GM19193 (cell line): ENCODE measurements around the gene ERC1.

Experiments used
- POLR2A ChIP-seq: IDR thresholded peaks from 4 replicates; pipeline ENCODE4 v1.6.1; 2011; ENCODE audit not compliant: insufficient read depth, insufficient read length; ENCODE audit errors: extremely low read depth

Gene ERC1

DNA sequence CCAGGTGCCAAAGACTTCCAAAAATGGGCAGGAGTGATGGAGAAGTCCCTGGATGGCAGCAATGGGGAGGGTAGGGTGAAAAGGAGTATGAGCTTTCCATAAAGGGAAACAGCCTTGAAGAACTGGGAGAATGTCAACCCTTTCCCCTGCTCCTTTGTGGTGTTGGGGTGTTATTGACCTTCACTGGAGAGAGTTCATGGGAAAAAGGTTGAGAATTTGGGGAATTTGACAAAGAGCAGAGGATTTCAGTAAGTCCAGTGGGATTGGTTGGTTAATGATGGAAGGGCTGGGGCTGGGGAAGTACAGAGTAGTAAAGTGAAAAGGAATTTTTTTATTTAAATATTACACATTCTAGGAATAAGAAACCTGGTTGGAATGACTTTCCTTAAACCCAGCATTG, 116.6 kb downstream of the ERC1 start:
- no peak for TF ChIP-seq POLR2A

DNA sequence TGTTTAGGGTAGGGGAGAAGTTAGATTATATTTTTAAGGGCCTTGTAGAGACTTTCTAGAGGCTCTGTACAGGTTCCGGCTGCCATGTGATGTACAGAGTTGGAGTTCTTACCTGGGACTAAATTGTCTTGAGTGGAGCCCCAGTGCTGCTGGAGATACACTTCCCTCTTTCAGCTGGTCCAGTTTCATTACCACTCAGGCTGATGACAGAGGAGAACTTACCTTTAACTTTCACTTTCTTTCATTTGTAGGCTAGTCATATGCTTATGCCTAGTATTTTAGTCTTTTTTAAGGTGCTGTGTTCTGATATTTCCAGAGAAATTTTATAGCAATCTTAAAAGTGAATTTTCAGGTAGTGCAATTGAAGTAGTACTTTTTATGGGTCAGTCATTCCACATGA, 117.3 kb downstream of the ERC1 start:
- TF ChIP-seq POLR2A: no peak

DNA sequence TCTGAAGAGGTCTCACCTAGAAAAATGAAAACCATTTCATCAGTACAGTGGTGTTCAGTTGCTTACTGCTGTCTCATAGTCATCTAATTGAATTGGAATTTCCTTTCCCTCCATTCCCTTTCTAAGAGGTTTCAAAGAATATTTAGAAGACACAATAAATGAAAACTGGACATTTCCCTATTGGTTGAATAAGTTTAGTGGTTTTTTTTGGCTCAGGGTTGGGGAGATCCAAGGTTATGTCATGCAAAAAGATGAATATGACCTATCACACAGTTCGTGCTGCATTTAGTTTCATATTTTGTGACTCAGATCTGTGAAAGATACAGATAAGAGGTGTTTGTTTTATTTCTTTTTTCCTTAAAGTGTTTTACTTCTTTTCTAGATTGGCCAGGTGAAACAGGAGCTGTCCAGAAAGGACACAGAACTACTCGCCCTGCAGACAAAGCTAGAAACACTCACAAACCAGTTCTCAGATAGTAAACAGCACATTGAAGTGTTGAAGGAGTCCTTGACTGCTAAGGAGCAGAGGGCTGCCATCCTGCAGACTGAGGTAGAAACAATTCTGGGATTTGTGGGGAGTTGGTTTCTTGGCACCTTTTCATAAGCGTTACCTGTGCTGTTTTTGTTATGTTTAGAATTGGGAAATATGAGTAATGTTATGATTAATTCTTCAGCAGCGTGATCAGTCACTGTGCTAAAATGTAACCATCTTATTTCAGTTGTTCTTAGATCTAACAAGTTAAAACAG, 124.6 kb downstream of the ERC1 start:
- TF ChIP-seq POLR2A: no peak

DNA sequence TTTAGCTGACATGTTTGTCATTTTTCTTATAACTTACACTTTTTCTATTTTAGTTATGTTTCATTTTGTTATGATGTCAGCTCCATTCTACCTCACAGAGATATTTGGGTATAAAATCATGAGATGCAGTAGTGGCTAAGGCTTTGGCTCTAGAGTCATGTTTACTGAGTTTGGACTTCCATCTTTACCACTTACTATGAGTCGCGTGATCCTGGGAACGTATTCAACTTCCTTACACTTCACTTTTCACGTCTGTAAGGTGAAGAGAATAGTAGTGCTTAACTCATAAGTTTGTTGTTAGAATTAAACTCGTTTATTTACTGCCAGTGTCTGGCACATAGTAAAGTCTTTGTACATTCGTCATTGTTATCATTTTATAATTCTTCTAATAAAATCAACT, 126.3 kb downstream of the ERC1 start:
- no peak for TF ChIP-seq POLR2A

DNA sequence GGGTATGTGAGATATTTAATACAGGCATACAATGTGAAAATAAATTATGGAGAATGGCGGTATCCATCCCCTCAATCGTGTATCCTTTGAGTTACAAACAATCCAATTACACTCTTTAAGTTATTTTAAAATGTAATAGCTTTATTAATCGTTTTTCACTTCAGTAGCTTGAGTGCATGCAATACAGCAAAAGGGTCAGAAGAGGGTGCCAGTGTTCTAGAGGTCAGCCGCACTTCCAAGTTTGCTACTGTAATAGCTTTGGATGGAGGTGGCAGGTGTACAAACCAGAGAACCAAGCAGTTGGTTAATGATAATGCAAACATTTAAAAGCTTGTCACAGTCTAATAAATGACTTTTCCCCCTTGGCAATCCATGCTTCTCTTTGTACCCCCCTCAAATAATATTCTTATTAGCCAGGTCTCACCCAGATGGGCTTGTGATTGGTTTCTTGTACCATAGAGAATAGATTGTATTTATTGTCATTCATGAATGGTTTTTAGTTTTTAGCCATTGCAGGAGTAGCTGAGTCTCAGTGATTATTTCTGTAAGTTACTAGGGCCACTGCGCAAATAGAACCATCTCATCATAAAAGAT, 127.0 kb downstream of the ERC1 start:
- no peak for TF ChIP-seq POLR2A

DNA sequence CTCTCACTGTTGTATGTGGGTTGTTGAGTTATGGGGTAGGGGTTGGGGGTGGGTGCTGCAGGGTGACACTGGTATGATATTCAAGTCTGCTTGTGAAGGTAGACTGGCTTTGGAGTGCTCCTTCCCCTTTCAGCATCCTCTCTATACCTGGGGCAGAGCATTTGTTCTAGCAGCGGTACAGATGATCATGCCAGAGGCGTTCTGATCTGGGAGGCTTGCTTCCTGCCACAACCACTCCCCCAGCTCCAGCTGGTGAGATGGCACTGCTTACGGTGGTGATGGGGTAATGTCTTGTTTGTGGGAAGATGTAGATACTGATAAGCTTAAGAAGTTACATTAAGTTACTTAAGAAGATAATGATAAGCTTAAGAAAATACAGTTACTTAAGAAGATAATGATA, 131.8 kb downstream of the ERC1 start:
- no peak for TF ChIP-seq POLR2A

DNA sequence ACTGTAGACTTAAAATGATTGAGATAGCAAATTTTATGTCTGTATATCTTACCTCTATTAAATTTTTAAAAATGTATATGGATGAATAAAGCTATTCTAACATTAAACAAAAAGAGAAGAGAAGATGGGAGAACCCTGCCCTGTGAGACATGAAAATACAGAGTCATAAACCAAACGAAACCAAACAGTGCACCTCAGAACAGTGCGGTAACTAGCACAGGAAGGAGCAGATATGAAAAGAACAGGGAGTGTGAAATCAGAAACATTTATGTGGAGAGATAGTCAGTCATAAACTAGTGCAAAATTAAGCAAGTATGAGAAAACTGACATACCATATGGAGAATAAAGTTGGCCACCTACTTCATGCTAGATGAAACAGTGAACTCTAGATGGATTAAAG, 135.1 kb downstream of the ERC1 start:
- no peak for TF ChIP-seq POLR2A

DNA sequence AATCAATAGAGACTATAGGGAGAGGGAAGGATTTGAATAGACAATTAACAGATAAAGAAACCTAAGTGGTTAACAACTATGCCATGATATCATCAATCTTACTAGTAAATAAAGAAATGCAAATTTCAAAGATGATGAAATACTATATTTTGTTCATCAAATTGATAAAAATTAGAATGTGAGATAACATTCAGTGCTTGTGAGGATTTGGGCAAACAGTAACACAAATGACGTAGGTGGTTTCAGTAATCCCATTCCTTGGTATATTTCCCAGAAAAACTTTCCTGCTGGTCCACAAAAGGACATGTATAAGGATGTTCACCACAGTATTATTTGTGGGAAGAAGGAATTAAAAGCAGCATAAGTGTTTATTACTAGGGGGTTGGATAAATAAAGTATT, 136.0 kb downstream of the ERC1 start:
- TF ChIP-seq POLR2A: no peak

DNA sequence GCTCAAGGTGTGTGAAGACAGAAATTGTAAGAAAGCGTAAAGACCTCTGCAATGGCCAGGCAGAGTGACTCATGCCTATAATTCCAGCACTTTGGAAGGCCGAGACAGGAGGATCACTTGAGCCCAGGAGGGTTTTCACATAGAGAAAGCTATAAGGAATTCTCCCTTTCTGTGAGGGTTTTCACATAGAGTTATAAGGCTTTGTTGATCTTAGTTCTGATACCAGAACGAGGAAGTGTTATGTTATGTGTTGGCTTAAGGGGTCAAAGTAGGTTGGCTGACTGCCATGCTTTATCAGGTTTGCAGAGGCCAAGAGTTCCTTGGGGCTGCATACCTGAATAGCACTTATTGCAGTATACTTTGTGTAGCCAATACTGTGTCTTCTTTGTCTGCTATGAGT, 139.1 kb downstream of the ERC1 start:
- TF ChIP-seq POLR2A: no peak

DNA sequence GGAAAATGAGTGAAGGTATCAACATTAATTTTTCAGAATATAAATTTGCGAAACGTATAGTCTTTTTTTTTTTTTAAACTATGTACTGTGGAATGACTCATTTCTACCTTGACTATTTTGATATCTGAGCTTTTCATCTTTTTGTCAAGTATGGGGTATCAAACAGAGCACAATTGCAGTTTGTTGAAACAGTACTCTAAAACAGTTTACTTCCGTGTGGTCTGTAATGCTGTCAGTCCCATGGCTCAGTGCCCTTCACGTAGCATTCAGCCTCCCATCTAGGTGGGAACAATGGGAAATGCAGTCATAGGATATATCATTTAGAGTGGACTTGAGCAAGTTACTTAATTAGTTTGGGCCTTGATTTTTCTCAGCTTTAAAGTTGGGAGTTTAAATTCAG, 139.5 kb downstream of the ERC1 start:
- TF ChIP-seq POLR2A: no peak

DNA sequence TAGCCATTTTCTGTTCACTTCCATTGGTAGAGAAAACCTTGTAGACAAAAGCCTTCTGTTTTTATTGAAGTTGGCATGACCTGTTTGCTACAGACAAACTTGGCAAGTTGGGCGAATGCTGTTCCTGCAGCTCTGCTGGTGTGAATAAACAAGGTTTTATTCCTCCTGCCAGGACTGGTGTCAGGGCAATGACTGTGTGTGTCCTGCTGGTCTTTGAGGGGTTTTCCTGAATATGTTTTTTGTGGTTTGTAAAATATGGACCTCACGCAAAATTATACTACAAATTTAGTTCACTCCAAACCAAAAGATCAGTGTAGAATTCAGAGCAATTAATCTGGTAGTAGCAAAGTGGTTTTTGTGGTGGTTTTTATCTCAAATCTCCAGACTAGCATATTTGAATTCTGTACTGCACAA, 140.8 kb downstream of the ERC1 start:
- no peak for TF ChIP-seq POLR2A

DNA sequence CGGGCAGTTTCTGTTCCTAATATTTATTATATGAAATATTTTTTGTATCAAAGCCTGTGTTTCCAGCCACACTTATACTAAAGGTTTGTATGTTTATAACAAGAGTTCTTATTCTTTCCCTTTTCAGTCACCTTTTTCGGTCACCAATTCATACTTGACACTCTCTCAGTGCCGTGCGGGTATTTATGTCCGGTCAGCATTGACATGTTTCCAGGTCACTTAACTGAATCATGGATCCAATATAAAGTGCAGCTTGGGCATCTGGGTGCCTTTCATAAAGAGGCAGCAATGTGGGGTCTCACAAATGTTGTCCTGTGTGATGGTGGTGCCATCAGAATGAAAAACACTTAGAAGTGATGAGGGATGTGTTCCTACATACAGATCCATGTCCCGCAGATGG, 141.3 kb downstream of the ERC1 start:
- TF ChIP-seq POLR2A: no peak

DNA sequence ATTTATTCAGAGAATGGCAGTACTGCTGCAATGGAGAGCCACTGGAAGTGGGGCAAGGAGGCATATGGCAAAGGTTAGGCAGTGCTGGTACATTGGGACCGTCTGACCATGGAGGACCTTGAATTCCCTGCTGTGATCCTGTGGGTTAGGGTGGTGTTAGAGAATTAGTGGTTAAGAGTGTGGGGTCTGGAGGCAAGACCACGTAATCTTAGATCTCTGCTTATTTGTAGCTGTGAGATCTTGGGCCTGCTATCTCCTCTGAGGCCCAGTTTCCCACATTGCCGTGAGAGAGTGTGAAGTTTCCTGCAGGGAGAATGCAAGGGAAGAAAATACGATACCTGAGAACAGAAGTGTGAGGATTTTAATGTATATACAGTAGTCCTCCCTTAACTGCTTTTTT, 147.7 kb downstream of the ERC1 start:
- no peak for TF ChIP-seq POLR2A

DNA sequence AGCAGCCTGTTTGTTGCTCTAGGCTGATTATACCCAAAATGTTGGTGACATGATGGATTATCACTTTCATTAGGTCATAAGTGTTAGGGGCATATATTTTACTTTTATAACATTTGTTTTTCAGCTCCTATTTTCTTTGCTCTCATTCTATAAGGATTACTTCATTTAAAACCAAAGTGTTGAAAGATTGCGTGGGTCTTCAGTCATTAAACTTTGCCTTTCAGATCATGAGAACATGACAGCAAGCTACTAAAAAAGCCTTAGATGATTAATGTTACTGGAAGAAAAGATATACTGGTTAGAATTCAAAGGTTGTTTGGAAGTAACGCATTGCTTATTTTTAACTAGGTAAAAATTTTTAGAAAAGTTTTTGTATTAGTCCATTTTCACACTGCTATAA, 156.8 kb downstream of the ERC1 start:
- TF ChIP-seq POLR2A: no peak

DNA sequence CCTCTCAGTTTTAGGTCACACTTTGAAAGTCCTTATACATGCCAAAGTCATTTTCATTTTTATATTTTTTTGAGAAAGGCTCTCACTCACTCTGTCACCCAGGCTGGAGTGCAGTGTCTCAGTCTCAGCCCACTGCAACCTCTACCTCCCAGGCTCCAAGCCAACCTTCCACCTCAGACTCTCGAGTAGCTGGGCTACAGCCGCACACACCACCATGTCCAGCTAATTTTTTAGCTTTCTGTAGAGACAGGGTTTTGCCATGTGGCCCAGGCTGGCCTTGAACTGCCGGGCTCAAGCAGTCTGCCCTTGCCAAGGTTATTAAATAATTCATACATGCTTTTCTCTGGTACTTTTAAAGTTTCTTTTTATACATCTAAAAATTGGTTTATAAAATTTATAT, 166.0 kb downstream of the ERC1 start:
- no peak for TF ChIP-seq POLR2A

DNA sequence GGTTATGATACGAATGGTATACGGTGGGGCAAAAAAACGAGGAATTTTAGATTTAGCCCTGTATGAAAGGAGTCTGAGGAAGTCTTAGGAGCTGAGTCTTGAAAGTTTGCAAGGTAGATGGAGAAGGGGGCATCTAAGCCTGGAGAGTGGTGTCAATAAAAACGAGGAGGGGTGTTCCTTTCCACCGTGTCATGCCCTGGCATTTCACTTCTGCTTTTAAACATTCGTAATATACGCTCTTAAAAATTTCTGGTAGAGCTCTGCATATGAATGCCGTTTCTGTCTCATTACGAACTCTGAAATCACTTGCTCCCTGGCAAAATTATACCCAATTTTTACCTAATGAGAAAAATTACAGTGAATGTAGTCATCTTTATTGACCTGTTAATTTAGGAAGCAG, 170.2 kb downstream of the ERC1 start:
- TF ChIP-seq POLR2A: no peak
